ENCODE data around the gene UGT1A7.

UGT1A7 gene

DNA sequence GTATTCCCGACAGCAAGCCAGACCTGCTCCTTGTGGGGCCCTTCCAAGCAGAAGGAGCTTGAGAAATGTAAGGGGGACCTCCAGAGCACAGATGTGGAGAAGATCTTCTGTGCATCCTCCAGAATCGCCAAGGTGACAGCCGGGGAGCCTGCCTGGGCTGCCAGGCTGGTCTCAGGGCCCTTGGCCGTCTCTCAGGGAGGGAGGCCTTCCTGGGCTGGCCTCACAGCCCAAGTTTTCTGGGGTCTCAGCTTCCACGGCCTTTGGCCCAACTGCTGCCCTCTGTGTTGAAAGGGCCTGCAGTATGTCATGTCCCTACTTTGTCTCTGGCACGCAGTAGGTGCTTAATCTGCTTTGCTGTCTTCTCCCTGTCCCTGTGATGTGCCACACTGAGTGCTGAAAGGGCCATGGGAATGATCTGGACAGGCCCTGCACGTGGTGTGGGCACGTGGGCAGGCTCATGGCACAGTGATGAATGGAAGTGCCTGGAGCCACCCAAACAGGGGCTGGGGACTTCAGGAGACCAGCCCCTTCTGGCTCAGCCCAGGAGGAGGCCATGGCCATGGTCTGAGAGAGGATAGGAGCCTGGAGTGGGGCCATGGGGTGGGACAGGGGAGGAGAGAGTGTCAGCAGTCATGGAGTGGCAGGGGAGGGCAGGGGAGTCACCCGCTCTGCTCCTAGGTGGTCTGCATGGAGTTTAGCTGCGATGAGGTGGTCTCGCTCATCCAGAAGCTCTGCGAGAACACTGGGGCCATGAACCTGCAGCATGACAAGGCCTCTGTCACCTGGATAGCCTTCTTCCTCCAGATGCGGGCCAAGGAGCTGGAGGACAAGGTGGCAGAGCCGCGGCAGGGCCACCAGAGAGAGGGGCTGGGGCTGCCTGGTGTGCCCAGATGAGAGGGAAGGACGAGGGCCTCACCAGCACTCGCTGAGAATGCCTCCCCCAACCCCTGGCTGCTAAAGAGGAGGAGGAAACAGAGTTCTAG lies 137.2 kb downstream of the UGT1A7 start:
- H3K4me3 ChIP-seq (ENCODE audit: low read length): no peak overlapping the region
- no peaks in the 10 kb centered on the region for H3K27me3 ChIP-seq (ENCODE audit: control insufficient read depth, low read length)
- no peaks in the 10 kb centered on the region for H3K9me2 ChIP-seq (replicated peaks; ENCODE audit: control insufficient read depth, low read length)
- no peaks in the 10 kb centered on the region for H3K79me2 ChIP-seq (ENCODE audit: control insufficient read depth, low read length)
- peaks cover 3% of the 10 kb centered on the region; the same call in 1 of the 2 replicates for H3K9me3 ChIP-seq (ENCODE audit: control insufficient read depth, insufficient read depth, low read length)
- no peak overlapping the region for H3K27ac ChIP-seq (ENCODE audit: low read depth, low read length)
- H4K20me1 ChIP-seq (ENCODE audit: control insufficient read depth, insufficient read depth, low read depth, low read length): no peaks in the 10 kb centered on the region
- H3K36me3 ChIP-seq (ENCODE audit: control insufficient read depth, low read length): no peaks in the 10 kb centered on the region
- no peak overlapping the region for H3K4me2 ChIP-seq (ENCODE audit: low read length)
- H3F3A ChIP-seq (ENCODE audit: control insufficient read depth, insufficient read depth): no peaks in the 10 kb centered on the region
- no peak for TF ChIP-seq EZH2phosphoT487 (IDR thresholded peaks at IDR 0.05; ENCODE audit: borderline replicate concordance, low read length)
- TF ChIP-seq, protein P1, sequence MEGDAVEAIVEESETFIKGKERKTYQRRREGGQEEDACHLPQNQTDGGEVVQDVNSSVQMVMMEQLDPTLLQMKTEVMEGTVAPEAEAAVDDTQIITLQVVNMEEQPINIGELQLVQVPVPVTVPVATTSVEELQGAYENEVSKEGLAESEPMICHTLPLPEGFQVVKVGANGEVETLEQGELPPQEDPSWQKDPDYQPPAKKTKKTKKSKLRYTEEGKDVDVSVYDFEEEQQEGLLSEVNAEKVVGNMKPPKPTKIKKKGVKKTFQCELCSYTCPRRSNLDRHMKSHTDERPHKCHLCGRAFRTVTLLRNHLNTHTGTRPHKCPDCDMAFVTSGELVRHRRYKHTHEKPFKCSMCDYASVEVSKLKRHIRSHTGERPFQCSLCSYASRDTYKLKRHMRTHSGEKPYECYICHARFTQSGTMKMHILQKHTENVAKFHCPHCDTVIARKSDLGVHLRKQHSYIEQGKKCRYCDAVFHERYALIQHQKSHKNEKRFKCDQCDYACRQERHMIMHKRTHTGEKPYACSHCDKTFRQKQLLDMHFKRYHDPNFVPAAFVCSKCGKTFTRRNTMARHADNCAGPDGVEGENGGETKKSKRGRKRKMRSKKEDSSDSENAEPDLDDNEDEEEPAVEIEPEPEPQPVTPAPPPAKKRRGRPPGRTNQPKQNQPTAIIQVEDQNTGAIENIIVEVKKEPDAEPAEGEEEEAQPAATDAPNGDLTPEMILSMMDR (IDR thresholded peaks at IDR 0.05; ENCODE audit: low read depth, low read length, poor library complexity, severe bottlenecking): no peak
- no peaks in the 10 kb centered on the region for H3K4me1 ChIP-seq (ENCODE audit: control insufficient read depth, low read length)

DNA sequence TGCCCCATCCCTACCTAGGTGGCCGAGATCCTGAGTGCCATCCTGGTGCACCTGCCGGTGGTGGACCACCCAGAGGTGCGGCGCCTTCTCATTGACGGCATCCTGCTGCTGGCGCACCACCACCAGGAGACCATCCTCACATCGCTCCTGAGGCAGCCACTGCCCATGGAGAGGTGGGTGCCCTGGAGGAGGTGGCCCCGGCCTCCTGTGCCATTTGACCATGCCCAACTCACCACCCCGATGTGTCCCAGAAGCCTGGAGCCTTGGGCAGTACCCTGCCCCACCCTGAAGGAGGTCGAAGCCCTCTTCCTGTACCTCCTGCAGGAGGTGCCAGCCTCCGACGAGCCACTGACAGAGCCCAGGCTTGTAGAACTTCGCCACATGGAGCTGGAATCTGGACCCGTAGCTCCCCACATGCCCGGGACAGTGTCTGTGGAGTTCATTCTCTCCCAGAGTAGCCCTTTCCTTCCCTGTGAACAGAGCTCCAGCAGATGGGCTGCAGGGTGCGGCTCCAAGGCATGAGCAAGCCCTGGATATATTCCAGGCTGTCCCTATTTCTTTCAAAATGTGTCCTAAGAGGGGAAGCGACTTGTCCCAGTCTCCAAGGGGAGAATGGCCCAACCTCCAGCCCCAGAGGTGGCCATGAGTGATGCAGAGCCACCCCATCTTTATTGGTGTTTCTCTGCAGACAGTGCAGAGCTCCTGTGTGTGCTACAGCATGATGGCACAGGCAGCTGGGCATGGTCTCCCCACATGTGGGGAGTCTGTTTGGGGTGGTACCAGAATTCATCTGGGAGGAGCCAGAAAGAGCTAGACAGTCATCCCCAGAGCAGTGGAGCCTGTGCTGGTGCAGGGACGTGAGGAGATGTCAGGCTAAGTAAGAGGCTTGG lies 138.4 kb downstream of the UGT1A7 start:
- H3F3A ChIP-seq (ENCODE audit: control insufficient read depth, insufficient read depth): no peaks in the 10 kb centered on the region
- no peaks in the 10 kb centered on the region for H3K79me2 ChIP-seq (ENCODE audit: control insufficient read depth, low read length)
- H3K27ac ChIP-seq (ENCODE audit: low read depth, low read length): no peak overlapping the region
- TF ChIP-seq, protein P1 (IDR thresholded peaks at IDR 0.05; ENCODE audit: low read depth, low read length, poor library complexity, severe bottlenecking): no peak
- TF ChIP-seq EZH2phosphoT487 (IDR thresholded peaks at IDR 0.05; ENCODE audit: borderline replicate concordance, low read length): no peak
- H3K9me3 ChIP-seq (ENCODE audit: control insufficient read depth, insufficient read depth, low read length): no peaks in the 10 kb centered on the region
- H4K20me1 ChIP-seq (ENCODE audit: control insufficient read depth, insufficient read depth, low read depth, low read length): no peaks in the 10 kb centered on the region
- no peaks in the 10 kb centered on the region for H3K27me3 ChIP-seq (ENCODE audit: control insufficient read depth, low read length)
- no peaks in the 10 kb centered on the region for H3K36me3 ChIP-seq (ENCODE audit: control insufficient read depth, low read length)
- no peak overlapping the region for H3K4me2 ChIP-seq (ENCODE audit: low read length)
- no peaks in the 10 kb centered on the region for H3K4me1 ChIP-seq (ENCODE audit: control insufficient read depth, low read length)
- H3K9me2 ChIP-seq (replicated peaks; ENCODE audit: control insufficient read depth, low read length): no peaks in the 10 kb centered on the region
- no peak overlapping the region for H3K4me3 ChIP-seq (ENCODE audit: low read length)

DNA sequence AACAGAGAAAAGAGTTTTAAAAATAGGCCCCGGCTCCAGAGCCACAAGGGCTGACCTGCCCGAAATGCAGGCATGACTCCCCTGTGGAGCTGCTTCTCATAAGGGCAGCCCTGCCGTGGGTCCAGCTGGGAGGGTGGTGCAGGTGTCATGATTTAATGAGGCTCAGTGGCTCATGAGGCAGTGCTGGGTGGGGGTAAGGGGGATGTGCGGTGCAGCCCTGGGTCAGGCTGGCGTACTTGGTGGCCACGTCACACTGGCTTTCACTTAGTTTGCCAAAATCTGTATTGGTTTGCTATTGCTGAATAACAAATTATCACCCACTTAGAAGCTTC lies 139.0 kb downstream of the UGT1A7 start:
- Histone ChIP-seq H3K9me3 (ENCODE audit: control insufficient read depth, insufficient read depth, low read length) (no peaks in the 10 kb centered on the region), H3K9me2 (replicated peaks; ENCODE audit: control insufficient read depth, low read length) (no peaks in the 10 kb centered on the region), H3K27ac (ENCODE audit: low read depth, low read length) (no peak overlapping the region), H3K4me3 (ENCODE audit: low read length) (no peak overlapping the region), H3K4me1 (ENCODE audit: control insufficient read depth, low read length) (no peaks in the 10 kb centered on the region), H3K27me3 (ENCODE audit: control insufficient read depth, low read length) (no peaks in the 10 kb centered on the region), H4K20me1 (ENCODE audit: control insufficient read depth, insufficient read depth, low read depth, low read length) (no peaks in the 10 kb centered on the region), H3K4me2 (ENCODE audit: low read length) (no peak overlapping the region), H3K36me3 (ENCODE audit: control insufficient read depth, low read length) (no peaks in the 10 kb centered on the region), H3K79me2 (ENCODE audit: control insufficient read depth, low read length) (no peaks in the 10 kb centered on the region), H3F3A (ENCODE audit: control insufficient read depth, insufficient read depth) (no peaks in the 10 kb centered on the region)
- TF ChIP-seq EZH2phosphoT487 (IDR thresholded peaks at IDR 0.05; ENCODE audit: borderline replicate concordance, low read length): no peak
- TF ChIP-seq, protein P1 (IDR thresholded peaks at IDR 0.05; ENCODE audit: low read depth, low read length, poor library complexity, severe bottlenecking): no peak

Data from DOHH2 (cell line).